ENCODE data around the gene CCNL1. TPM values are rescaled to one million over a fixed set of nuclear protein-coding genes. Genes with fewer than 3 reads are reported as not detected.
"Not testable (repeated sequence)": the region's sequence is repeated elsewhere in the genome, so short reads cannot be mapped to it uniquely, and the experiment has no call there.

Gene CCNL1
- polyA plus RNA-seq (ENCODE audit: insufficient read length in 4 of 4) = 100 to 1,000 TPM; 127 to 196 (median 181) TPM

DNA sequence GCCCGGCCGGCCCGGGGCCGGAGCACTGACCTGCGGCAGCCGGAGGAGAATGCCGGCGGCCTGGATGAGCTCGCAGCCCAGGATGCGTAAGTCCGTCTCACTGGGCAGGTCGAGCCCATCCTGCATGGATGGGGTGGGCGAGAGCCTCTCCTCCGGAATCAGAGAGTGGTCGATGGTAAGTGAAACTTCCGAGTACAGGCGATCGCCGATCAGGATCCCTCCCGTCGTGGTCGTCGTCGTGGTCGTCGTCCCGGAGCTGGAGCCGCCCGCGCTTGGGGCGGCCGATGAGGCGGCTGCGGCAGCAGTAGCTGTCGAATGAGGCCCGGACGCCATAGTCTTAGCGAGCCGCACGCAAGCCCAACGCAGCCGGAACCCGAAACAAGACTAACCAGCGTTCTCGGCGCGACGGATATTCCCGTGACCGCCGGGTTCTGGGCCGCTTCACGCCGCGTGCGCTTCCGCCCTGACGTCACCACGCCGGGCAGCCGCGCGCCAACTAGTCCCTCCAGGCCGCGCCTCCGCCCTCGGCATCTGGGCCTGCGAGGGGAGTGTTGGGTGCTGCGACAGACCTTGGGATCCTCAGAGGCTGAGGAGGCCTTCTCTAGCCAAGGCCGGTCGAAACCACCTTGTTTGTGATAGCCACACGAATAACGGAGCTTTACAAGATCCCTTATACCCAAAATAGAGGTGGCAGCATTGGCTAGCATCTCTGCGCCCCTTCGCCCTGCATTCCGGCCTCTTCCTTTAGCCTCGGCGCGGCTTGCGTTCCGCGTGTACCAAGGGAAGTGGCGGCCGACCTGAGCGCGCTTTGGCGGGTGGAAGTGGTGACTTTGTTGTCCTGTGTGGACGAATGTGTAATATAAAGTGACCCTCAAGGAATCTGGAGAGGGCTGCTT, at the start of gene CCNL1:
Gene CCNL1, minus strand, starts transcription at position 386 of the 896 bp plus-strand sequence. Its CDS starts 53 bp downstream, at position 333.
- peak; percentile 87 to 96 (median 94) for DNase-seq (ENCODE audit: low read depth in 4 of 4, low spot score in 2 of 4)

DNA sequence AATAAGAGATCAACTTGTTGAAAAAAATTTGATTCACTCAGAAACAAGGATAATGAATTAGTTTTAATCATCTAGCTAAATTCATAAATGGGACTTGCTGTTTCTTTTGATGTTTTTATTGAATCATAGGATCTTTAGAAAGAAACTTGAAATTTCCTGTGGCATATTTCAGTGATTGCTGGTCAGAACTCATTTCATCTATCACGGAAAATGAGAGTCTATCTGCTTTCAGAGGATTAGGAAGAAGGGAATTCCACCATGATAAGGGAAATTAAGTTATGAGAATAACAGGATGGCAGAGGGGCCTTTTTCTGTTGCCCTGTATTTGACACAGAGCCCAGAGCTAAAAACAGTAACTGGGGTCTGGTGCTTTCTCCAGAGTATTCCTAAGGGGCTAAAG, 44.9 kb upstream of the CCNL1 start:
- DNase-seq (ENCODE audit: low read depth in 4 of 4, low spot score in 2 of 4) = no peak

DNA sequence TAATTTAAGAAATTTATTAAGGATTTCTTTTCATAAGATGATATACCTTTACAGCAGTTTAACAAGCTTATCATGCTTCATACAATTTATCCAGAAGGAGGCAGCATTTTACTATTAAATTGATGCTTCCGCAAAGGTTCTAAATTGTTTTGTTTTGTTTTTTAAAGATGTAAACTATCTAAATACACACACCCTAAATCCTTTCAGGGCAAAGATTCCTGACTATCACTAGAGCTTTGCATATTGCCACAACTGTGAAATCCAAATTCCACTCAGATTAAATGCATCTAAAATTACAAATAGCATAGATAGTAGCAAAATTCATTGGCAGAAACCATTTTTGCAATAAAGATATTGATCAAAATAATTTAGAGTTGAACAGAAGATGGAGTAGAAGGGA, 44.5 kb upstream of the CCNL1 start:
- peak in 1 of 4 donors; percentile 17 for DNase-seq (ENCODE audit: low read depth in 4 of 4, low spot score in 2 of 4)

DNA sequence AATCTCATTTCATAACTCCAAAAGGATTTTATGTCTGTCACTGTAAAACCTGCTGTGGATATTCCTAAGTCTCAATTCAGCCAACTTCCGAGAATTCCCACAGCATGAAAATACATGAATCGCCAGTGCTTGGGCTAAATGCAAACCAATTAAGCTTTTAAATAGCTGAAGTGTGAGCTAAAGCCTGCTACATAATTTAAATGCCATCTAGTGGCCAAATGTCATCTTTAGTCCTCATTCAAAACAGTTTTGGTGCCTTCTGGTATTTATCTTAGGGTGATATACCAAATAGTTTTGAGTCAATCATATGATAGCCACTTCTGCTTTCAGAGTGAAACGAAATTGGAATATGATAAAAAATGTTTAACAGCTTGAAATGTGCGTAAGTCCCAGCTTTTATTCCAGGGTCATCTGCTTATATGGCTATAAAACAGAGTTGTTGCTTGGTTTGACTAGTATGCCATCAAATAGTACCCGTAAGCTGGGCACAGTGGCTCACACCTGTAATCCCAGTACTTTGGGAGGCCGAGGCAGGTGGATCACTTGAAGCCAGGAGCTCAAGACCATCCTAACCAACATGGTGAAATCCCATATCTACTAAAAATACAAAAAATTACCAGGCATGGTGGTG, 41.8 kb upstream of the CCNL1 start:
- peak in 1 of 4 donors; percentile 4 for DNase-seq (ENCODE audit: low read depth in 4 of 4, low spot score in 2 of 4)

DNA sequence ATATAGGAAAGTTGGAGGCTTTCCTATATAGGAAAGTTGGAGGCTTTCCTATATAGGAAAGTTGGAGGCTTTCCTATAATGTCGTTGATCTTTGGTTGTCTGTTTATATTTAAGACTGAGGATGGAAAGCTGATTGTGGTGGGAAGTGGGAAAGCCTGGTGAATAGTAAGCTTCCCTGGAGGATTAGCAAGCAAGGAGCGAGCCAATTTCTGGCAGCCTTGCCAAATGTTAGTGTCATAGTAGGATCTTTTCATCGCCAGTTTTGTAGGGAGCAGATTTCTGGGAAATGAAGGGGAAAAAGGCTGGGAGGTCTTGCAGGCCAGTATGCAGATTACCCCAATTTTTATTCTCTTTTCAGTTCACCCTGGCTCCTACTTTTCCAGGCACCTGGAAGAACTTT, 39.9 kb upstream of the CCNL1 start:
- DNase-seq (ENCODE audit: low read depth in 4 of 4, low spot score in 2 of 4) = no peak

DNA sequence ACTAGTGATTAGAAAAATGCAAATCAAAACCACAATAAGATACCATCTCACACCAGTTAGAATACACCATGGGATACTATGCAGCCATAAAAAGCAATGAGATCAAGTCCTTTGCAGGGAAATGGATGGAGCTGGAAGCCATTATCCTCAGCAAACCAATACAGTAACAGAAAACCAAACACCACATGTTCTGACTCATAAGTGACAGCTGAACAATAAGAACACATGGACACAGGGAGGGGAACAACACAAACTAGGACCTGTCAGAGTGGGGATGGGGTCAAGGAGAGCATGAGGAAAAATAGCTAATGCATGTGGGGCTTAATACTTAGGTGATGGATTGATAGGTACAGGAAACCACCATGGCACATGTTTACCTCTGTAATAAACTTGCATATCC, 36.0 kb upstream of the CCNL1 start:
- no peak for DNase-seq (ENCODE audit: low read depth in 4 of 4, low spot score in 2 of 4)

DNA sequence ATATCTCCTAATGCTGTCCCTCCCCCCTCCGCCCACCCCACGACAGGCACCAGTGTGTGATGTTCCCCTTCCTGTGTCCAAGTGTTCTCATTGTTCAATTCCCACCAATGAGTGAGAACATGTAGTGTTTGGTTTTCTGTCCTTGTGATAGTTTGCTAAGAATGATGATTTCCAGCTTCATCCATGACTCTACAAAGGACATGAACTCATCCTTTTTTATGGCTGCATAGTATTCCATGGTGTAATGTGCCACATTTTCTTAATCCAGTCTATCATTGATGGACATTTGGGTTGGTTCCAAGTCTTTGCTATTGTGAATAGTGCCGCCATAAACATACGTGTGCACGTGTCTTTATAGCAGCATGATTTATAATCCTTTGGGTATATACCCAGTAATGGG, 31.2 kb upstream of the CCNL1 start:
- DNase-seq (ENCODE audit: low read depth in 4 of 4, low spot score in 2 of 4) = not testable (repeated sequence)

DNA sequence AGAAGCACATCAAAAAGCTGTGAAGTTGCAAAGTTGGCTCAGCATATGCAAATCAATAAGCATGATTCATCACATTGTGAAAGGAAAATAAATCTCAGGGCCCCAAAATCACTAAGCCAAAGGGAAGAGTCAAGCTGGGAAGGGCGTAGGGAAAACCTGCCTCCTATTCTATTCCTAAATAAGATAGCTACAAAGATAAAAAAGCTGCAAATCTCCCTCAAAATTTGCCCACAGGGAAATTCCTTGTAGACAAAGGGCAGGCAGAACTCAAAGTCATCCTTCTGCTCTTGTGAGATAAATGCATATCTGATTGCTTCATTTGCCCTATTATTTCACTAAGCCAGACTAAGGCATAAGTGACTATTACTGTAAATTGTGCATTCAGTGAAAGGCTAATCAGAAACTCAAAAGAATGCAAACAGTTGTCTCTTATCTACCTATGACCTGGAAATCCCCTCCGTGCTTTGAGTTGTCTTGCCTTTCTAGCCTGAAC, 30.5 kb upstream of the CCNL1 start:
- no peak for DNase-seq (ENCODE audit: low read depth in 4 of 4, low spot score in 2 of 4)

DNA sequence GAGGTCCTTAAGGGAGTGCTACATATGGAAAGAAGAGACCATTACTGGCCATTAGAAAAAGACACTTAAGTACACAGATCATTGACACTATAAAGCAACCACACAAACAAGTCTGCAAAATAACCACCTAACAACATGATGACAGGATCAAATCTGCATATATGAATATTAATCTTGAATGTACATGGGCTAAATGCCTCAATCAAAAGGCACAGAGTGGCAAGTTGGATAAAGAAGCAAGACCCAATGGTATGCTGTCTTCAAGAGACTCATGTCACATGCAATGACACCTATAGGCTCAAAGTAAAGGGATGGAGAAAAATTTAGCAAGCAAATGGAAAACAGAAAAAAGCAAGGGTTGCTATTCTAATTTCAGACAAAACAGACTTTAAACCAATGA, 28.4 kb upstream of the CCNL1 start:
- DNase-seq (ENCODE audit: low read depth in 4 of 4, low spot score in 2 of 4) = no peak

DNA sequence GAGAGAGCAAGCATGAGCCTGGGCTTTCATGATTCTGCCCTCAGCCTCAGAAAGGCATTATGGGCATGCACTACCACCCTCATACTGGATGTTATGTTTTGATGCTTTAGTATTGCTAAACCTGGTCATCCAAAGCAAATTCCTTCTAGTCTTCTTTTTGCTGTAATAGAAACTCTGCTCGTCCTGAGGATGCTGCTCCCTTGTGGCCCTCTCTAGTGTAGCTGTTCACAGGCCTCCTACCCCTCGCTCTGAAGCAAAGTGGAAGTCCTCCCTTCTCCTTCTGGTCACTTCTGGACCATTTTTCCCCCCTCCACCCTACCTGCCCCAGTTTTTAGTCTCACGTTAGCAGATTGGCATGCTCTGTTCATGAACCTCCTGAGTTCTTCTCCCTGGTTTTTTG, 22.9 kb upstream of the CCNL1 start:
- no peak for DNase-seq (ENCODE audit: low read depth in 4 of 4, low spot score in 2 of 4)

DNA sequence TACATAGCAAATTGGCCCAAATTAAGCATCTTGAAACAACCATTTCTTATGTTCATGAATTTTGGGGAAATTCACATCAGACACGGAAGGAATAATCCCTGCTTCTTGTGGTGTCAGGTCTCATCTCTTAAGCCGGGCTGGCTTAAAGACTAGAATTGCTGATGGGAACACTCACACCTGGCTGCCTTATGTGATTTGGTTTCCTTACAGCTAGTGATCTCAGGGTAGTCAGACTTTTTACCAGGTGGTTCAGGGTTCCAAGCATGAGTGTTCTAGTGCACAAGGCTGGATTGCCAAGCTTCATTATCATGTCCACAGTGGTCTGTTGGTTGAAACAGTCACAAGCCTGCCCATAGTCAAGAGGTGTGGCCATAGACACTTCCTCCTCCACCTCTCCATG, 20.3 kb upstream of the CCNL1 start:
- DNase-seq (ENCODE audit: low read depth in 4 of 4, low spot score in 2 of 4) = no peak

DNA sequence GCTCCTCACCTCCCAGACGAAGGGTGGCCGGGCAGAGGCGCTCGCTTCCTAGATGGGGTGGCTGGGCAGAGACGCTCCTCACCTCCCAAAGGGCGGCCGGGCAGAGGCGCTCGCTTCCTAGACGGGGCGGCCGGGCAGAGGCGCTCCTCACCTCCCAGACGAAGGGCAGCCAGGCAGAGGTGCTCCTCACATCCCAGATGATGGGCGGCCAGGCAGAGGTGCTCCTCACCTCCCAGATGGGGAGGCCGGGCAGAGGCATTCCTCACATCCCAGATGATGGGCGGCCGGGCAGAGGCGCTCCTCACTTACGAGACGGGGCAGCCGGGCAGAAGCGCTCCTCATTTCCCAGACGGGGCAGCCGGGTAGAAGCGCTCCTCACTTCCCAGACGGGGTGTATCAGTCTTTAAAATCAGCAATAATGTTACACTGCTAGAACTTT, 19.4 kb upstream of the CCNL1 start:
- DNase-seq (ENCODE audit: low read depth in 4 of 4, low spot score in 2 of 4) = no peak

DNA sequence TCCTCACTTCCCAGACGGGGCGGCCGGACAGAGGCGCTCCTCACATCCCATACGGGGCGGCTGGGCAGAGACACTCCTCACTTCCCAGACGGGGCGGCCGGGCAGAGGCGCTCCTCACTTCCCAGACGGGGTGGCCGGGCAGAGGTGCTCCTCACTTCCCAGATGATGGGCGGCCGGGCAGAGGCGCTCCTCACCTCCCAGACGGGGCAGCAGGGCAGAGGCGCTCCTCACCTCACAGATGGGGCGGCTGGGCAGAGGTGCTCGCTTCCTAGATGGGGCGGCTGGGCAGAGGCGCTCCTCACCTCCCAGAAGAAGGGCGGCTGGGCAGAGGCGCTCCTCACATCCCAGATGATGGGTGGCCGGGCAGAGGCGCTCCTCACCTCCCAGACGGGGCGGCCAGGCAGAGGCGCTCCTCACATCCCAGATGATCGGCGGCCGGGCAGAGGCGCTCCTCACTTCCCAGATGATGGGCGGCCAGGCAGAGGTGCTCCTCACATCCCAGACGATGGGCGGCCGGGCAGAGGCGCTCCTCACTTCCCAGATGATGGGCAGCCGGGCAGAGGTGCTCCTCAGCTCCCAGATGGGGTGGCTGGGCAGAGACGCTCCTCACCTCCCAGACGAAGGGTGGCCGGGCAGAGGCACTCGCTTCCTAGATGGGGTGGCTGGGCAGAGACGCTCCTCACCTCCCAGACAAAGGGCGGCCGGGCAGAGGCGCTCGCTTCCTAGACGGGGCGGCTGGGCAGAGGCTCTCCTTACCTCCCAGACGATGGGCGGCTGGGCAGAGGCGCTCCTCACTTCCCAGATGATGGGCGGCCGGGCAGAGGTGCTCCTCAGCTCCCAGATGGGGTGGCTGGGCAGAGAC, 18.8 kb upstream of the CCNL1 start:
- not testable (repeated sequence) for DNase-seq (ENCODE audit: low read depth in 4 of 4, low spot score in 2 of 4)

DNA sequence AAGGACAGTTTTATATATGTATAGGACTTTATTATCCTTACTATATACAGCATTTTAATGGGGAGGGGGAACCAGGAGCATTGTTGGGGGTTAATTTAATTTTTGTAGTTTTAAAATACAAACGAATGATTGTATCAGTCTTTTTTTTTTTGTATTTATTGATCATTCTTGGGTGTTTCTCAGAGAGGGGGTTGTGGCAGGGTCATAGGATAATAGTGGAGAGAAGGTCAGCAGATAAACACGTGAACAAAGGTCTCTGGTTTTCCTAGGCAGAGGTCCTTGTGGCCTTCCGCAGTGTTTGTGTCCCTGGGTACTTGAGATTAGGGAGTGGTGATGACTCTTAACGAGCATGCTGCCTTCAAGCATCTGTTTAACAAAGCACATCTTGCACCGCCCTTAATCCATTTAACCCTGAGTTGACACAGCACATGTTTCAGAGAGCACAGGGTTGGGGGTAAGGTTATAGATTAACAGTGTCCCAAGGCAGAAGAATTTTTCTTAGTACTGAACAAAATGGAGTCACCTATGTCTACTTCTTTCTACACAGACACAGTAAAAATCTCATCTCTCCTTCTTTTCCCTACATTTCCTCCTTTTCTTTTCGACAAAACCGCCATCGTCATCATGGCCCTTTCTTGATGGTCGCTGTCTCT, 18.0 kb upstream of the CCNL1 start:
- DNase-seq (ENCODE audit: low read depth in 4 of 4, low spot score in 2 of 4) = not testable (repeated sequence)

DNA sequence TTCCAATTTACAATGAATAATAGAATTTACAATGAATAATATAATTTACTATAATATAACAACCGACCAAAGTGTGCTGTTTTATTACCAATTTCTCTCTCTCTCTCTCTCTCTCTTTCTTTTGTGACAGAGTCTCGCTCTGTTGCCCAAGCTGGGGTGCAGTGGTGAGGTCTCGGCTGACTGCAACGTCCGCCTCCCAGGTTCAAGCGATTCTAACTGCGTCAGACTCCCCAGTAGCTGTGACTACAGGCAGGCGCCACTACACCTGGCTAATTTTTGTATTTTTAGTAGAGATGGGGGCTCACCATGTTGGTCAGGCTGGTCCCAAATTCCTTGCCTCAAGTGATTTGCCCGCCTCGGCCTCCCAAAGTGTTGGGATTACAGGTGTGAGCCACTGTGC, 17.0 kb upstream of the CCNL1 start:
- DNase-seq (ENCODE audit: low read depth in 4 of 4, low spot score in 2 of 4) = no peak

DNA sequence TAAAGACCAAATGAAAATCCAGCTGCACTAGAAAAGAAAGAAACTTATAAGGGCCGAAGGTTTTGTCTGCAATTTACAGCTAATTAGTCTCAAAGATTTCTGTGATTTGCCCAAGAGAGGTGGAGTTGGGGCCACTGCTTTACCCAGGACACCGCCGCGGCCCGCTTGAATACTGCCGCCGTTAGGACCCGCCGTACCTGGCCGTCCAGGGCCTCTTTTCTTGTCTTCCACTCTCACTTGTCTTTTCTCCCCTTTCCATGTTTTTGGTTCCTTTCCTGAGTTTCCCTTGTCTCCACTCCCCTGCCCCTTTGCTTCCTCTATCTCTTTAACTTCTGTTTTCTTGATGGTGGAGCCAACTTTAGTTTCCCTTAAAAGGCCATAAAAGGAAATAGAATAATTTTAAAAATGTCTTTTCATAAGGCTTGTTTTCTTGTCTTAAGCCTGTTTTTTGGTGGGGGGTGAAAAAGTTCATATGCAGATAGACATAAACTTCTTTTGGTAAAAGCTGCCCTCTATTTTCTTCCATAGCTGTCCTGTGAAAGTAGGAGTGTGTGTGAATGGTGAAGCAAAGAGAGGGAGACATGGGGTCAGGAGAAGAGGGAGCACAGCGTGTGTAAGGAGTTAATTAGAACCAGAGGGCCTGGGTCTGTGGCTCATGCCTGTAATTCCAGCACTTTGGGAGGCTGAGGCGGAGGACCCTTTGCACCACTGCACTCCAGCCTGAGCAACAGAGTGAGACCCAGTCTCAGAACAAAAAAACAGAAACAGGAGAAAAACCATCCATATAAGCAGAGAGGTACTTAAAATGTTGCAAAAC, 16.0 kb upstream of the CCNL1 start:
- DNase-seq (ENCODE audit: low read depth in 4 of 4, low spot score in 2 of 4) = peak in 1 of 4 donors; percentile 43

DNA sequence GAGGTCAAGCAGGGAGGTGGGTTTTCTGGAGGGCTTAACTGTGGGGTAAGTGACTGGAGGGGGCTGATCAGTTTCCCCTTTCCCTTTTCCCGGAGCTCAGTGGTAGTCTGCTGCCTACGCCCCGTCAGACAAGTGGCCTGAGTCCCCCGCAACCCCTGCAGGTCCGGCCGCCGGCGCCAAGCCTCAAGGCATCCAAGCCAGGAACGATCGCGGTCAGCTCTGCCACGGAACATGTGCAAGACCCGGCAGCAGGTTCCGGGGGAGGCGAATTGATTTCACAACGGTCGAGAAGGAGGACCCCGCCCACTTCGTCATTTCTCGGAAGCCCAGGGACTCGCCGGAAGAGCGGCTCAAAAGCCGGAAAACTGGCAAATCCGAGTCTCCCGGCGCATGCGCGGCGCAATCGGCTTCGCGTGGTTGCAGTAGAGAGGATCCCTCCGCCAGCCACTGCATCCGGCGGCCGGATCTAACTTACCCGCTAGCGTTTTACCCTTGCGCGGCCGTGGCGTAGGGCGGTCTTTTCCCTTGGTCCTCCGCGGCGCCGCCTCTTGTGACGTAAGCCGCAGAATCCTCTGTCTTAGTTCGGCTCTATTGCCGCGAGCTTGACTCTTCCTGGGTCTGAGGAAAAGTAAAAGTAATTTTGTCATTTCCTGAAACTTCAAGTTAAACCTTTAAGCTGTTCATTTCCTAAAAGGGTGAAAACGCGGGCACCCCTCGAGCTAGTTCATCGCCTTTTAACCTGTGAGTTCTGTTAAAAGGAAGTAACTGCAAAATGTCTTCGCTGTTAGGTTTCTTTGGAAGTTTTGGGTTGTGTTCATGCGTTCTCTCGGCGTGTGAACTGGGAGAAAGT, 14.9 kb upstream of the CCNL1 start:
- peak; percentile 94 to 99 (median 98) for DNase-seq (ENCODE audit: low read depth in 4 of 4, low spot score in 2 of 4)

DNA sequence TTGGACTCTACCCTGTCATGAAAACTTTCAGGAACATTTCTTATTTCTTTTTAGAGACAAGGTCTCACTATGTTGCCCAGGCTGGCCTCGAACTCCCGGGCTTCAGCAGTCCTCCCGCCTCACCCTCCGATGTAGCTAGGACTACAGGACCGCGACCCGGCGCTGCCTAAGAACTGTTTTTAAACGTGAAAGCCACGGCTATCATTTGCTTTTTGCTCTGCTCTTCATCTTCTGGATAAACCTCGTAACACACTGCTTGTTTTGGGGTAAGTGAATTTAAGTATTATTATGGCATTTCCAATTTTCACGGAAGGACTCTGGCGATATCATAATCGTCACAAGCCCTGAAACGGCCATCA, 14.3 kb upstream of the CCNL1 start:
- peak in 2 of 4 donors; percentile 46 to 83 for DNase-seq (ENCODE audit: low read depth in 4 of 4, low spot score in 2 of 4)
